GM19468 (cell line): ENCODE measurements around the gene TRIM59.

ENCODE experiments used
- ATAC-seq: cut with Tn5 transposase; IDR thresholded peaks from one replicate; pipeline ENCODE4 v1.9.1; 2021; ENCODE audit warnings: mild to moderate bottlenecking, moderate library complexity, moderate number of reproducible peaks; ENCODE audit not compliant: unreplicated experiment; ENCODE audit errors: extremely low read depth

Gene TRIM59

GRCh38 chr3:160409812-160410610 lies 39.6 kb downstream of the TRIM59 start:
- no peak for ATAC-seq

DNA sequence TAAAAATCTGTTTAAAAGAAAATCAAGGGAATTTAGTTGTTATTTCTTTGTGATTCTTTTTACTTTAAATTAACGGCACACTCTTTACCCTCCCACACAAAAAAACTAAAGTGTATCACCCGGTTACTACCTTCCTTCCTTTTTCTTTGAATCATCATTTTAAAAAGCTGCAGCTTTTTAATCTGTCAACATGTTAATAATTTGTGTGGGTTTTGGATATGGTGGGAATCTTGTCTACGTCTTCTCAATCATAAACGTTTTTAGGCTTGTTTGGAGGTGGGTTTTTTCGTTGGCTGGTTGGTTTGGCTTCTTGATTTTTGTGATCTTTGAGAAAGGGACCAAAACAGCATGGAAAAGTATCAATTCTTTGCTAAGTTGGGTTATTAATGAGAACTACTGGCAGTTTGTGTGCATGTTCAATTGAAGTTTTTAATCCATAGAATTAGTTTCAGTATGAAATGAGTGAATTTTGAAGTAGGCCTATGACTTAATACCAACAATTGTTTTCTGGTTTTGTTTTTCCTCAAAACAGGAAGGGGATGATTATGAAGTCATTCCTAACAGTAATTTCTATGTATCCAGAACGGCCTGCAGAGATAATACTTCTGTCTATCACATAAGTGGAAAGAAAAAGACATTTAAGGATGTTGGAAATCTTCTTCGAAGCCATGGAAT lies 45.7 kb downstream of the TRIM59 start:
- no peak for ATAC-seq

GRCh38 chr3:160403028-160403545 lies 46.5 kb downstream of the TRIM59 start:
- ATAC-seq, result no peak

DNA sequence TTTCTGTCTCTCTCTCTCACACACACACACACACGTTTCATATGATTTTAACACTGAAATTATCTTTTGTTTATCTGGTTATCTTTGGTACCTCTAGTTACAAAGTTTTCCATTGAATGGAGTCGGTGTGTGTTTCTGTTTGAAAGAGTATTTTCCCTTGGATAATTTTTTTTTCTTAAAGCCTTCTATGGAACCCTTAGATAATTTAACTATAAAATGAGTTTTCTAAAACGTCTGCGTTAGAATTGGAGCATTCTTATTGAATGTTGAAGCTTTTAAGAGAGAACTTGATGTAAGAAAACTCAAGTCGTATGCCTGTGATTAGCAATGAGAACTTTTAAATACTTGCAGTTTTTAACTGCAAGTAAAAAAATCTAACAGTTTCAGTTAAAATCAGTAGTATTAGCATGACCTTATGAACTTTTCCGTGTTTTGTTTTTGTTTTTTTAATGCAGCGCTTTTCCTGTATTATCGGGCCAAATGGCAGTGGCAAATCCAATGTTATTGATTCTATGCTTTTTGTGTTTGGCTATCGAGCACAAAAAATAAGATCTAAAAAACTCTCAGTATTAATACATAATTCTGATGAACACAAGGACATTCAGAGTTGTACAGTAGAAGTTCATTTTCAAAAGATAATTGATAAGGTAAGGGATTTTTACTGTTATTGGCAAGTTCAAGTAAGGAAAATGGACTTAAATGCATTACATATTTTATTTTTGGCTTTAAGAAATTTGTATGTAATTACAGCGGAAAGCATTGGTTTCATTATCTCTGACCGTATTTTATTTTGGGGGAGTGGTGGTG lies 47.2 kb downstream of the TRIM59 start:
- no peak for ATAC-seq

DNA sequence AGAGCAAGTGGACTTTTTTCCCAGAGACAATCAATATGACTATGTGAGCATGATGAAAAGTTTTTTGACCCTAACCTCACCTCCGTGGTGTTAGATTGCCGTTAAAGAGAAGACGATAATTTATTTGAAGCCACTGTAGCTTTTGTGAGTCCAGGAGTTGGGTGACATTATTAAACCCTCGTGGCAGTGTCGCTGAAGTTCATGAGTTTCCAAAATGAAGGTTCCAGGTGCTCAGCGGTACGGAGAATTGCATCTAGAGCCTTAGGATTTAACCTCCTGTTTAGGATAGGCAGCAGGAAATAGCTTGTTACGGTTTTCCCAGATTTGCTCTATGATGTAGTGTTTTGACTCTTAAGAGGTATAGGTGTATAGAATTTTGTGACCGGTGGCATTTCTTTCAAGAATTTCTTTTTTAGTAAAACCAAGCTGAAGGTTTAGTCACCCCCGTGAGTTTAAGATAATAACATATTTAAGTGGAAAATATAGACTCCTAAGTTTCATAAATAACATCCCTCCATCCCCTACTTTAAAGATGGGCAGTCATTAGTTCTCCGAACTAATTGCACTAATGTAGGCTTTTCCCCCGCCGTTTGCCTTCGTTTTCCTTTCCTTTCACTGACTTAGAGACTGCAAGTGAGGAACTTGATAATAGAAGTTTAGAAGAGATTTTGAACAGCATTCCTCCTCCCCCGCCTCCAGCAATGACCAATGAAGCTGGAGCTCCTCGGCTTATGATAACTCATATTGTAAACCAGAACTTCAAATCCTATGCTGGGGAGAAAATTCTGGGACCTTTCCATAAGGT lies 48.1 kb downstream of the TRIM59 start:
- no peak for ATAC-seq

GRCh38 chr3:160400702-160401150 lies 48.9 kb downstream of the TRIM59 start:
- no peak for ATAC-seq

DNA sequence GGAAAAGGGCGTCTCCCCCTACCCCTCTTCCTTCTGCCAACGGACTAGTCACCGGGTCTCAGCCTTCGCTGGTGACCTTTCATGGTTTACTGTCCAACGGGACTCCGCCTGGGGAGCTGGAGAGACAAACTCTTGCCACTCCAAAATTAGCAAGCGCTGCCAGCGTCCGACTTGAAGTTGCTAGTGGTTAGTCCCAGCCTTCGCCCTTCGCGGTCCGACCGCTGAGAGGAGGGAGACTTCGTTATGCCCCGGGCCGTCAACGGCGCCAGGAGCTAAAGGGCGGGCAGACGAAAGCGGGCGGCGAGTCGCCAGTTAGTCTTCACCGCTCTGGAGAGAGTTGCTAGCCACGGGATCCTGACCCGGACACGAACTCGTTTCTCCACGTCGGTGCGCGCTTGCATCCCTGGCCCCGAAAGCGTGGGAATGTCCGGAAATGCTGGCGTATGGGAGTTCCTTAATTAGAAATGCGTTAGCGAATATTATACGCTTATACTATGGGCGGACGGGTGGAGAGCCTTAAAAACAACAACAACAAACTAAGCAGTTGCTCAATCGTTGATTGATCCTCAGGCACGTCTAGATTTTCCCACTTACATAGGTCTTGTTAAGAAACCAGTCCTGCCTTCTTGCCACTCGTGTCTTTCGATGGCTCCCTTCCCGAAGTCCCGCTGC lies 49.4 kb downstream of the TRIM59 start:
- no peak for ATAC-seq

GRCh38 chr3:160399125-160400029 lies 50.2 kb downstream of the TRIM59 start, which contains the start of the genes IFT80 and SMC4:
TSS of gene IFT80 (minus strand) at chr3:160399225. CDS start at chr3:160384600, 14,625 bp downstream.
TSS of gene SMC4 (plus strand) at chr3:160399650. CDS start at chr3:160400827, 1,177 bp downstream.
- ATAC-seq, result peak; percentile 93

GRCh38 chr3:160398820-160399124 lies 50.8 kb downstream of the TRIM59 start:
- ATAC-seq, result no peak

DNA sequence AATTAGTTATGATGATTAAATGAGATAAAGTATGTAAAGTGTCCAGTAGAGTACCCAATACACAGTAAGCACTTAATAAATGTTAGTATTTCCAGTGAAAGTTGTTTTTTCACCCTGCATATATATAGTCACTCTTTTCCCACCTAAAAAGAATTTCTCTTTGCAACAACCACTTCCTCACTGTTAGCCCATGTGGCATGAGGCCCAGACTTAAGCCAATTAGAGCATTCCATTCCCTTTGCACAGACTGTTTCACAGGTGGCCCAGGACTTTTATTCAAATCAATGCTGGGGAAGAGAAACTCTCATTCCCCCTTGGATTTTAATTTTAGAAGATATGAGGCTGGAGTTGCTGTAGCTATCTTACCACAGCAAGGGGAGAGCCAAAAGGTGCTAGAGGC lies 54.3 kb downstream of the TRIM59 start:
- no peak for ATAC-seq

- no peak for ATAC-seq
Observed at GRCh38 chr3:160394009-160394392, 55.6 kb downstream of the TRIM59 start.

DNA sequence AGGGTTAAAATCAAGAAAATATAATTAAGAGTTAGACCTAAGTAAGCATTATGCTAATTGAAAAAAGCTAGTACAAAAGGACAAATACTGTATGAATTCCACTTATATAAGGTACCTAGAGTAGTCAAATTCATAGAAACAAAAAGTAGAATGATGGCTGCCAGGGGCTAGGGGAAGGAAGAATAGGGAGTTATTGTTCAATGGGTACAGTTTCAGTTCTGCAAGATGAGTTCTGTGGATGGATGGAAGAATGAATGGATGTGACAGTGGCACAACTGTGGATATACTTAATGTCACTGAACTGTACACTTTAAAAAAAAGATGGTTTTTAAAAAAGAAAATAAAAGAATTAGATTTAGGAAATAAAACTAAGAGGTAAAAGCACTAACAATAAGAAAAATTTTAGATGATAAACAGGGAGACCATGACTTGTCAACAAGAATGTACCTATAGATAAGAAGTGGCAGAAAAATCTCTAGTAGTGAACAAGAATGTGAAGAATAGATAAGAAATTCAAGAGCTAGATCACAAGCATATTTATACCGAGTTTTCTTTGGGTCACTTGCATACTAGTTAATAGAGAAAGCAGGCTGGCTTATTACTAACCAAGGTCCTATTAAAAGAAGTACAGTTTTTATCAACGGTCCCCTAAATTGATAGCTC lies 56.1 kb downstream of the TRIM59 start:
- ATAC-seq, result no peak

GRCh38 chr3:160392798-160393197 lies 56.8 kb downstream of the TRIM59 start:
- ATAC-seq, result no peak

- no peak for ATAC-seq
Observed at GRCh38 chr3:160390565-160391138, 58.9 kb downstream of the TRIM59 start.
